ENCODE data around the gene HNRNPUL1.
"Not testable (repeated sequence)": the region's sequence is repeated elsewhere in the genome, so short reads cannot be mapped to it uniquely, and the experiment has no call there.

Gene HNRNPUL1

GRCh38 chr19:41276231-41276630, 12.1 kb downstream of the HNRNPUL1 start:
- H3K4me3 ChIP-seq (ENCODE audit: low read depth, low read length): no peak overlapping the region
- TF ChIP-seq CTCF (IDR thresholded peaks at IDR 0.05; ENCODE audit: borderline replicate concordance, insufficient read depth, low read depth, low read length): no peak

GRCh38 chr19:41278478-41278877, 14.3 kb downstream of the HNRNPUL1 start:
- no peak overlapping the region for H3K4me3 ChIP-seq (ENCODE audit: low read depth, low read length)
- no peak for TF ChIP-seq CTCF (IDR thresholded peaks at IDR 0.05; ENCODE audit: borderline replicate concordance, insufficient read depth, low read depth, low read length)

- no peak for TF ChIP-seq CTCF (IDR thresholded peaks at IDR 0.05; ENCODE audit: borderline replicate concordance, insufficient read depth, low read depth, low read length)
- H3K4me3 ChIP-seq (ENCODE audit: low read depth, low read length): no peak overlapping the region
Measured at GRCh38 chr19:41288673-41289530, 24.7 kb downstream of the HNRNPUL1 start.

GRCh38 chr19:41289814-41290213, 25.6 kb downstream of the HNRNPUL1 start:
- not testable (repeated sequence) for H3K4me3 ChIP-seq (ENCODE audit: low read depth, low read length)

- no peak for TF ChIP-seq CTCF (IDR thresholded peaks at IDR 0.05; ENCODE audit: borderline replicate concordance, insufficient read depth, low read depth, low read length)
- no peak overlapping the region for H3K4me3 ChIP-seq (ENCODE audit: low read depth, low read length)
Measured at GRCh38 chr19:41294393-41294792, 30.2 kb downstream of the HNRNPUL1 start.

GRCh38 chr19:41295499-41295898, 31.3 kb downstream of the HNRNPUL1 start:
- H3K4me3 ChIP-seq (ENCODE audit: low read depth, low read length): no peak overlapping the region
- no peak for TF ChIP-seq CTCF (IDR thresholded peaks at IDR 0.05; ENCODE audit: borderline replicate concordance, insufficient read depth, low read depth, low read length)

- no peak overlapping the region for H3K4me3 ChIP-seq (ENCODE audit: low read depth, low read length)
- no peak for TF ChIP-seq CTCF (IDR thresholded peaks at IDR 0.05; ENCODE audit: borderline replicate concordance, insufficient read depth, low read depth, low read length)
Measured at GRCh38 chr19:41296433-41296871, 32.3 kb downstream of the HNRNPUL1 start.

Measured in GM12875 (cell line).